Measurements from ENCODE around the gene STEAP1. TPM values are rescaled to one million over a fixed set of nuclear protein-coding genes. Genes with fewer than 3 reads are reported as not detected.

STEAP1 gene
- total RNA-seq, 1 donor from 2014 or later: 1.0 TPM

- Mint-ChIP-seq H3K36me3 (ENCODE audit: low read depth, unreplicated experiment) (no peaks in the 10 kb centered on the region), H3K9me3 (ENCODE audit: unreplicated experiment) (no peaks in the 10 kb centered on the region), H3K27ac (ENCODE audit: unreplicated experiment) (no peak overlapping the region), H3K27me3 (ENCODE audit: unreplicated experiment) (peaks cover 4% of the 10 kb centered on the region), H3K4me1 (ENCODE audit: unreplicated experiment) (no peaks in the 10 kb centered on the region), H3K4me3 (ENCODE audit: unreplicated experiment) (no peak overlapping the region)
- TF ChIP-seq, protein P1, sequence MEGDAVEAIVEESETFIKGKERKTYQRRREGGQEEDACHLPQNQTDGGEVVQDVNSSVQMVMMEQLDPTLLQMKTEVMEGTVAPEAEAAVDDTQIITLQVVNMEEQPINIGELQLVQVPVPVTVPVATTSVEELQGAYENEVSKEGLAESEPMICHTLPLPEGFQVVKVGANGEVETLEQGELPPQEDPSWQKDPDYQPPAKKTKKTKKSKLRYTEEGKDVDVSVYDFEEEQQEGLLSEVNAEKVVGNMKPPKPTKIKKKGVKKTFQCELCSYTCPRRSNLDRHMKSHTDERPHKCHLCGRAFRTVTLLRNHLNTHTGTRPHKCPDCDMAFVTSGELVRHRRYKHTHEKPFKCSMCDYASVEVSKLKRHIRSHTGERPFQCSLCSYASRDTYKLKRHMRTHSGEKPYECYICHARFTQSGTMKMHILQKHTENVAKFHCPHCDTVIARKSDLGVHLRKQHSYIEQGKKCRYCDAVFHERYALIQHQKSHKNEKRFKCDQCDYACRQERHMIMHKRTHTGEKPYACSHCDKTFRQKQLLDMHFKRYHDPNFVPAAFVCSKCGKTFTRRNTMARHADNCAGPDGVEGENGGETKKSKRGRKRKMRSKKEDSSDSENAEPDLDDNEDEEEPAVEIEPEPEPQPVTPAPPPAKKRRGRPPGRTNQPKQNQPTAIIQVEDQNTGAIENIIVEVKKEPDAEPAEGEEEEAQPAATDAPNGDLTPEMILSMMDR (IDR thresholded peaks at IDR 0.05; ENCODE audit: unreplicated experiment): no peak
- DNase-seq (ENCODE audit: low spot score): no peak
Observed at GRCh38 chr7:90176195-90176594, 21.9 kb downstream of the STEAP1 start.

GRCh38 chr7:90178166-90178565, 23.9 kb downstream of the STEAP1 start:
- TF ChIP-seq, protein P1 (IDR thresholded peaks at IDR 0.05; ENCODE audit: unreplicated experiment): no peak
- DNase-seq (ENCODE audit: low spot score): no peak
- Mint-ChIP-seq H3K4me1 (ENCODE audit: unreplicated experiment) (no peaks in the 10 kb centered on the region), H3K27me3 (ENCODE audit: unreplicated experiment) (peaks cover 3% of the 10 kb centered on the region), H3K27ac (ENCODE audit: unreplicated experiment) (no peak overlapping the region), H3K4me3 (ENCODE audit: unreplicated experiment) (no peak overlapping the region), H3K36me3 (ENCODE audit: low read depth, unreplicated experiment) (no peaks in the 10 kb centered on the region), H3K9me3 (ENCODE audit: unreplicated experiment) (no peaks in the 10 kb centered on the region)

DNA sequence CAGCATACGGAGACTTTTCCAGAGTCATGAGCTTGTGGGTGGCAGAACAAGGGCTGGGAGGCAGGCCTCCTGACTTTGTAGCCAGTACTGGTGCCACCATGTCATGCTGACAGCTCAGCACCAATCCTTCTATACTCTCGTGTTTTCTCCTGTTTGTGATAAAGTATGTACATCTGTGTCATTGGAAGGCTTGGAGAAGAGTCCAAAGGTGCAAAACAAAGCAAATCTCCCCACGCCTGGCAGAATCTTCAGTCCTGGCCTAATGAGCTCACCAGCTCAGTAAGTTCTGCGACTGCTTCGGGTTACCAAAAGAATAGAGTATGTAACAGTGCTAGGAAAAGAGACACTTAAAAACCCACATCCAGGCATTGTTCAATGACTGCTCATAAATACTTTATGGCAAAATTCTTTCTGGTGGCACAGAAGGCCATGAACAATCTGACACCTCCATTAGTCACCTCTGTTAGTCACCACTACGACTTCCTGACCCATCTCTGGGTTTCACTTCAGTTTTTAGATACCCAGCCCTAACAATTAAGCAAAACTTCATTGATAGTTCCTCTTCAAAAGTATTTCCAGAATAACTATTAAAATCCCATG, 24.5 kb downstream of the STEAP1 start:
- no peaks in the 10 kb centered on the region for H3K4me1 Mint-ChIP-seq (ENCODE audit: unreplicated experiment)
- H3K4me3 Mint-ChIP-seq (ENCODE audit: unreplicated experiment): no peak overlapping the region
- DNase-seq (ENCODE audit: low spot score): no peak
- TF ChIP-seq, protein P1 (IDR thresholded peaks at IDR 0.05; ENCODE audit: unreplicated experiment): no peak
- peaks cover 3% of the 10 kb centered on the region for H3K27me3 Mint-ChIP-seq (ENCODE audit: unreplicated experiment)
- no peaks in the 10 kb centered on the region for H3K9me3 Mint-ChIP-seq (ENCODE audit: unreplicated experiment)
- no peaks in the 10 kb centered on the region for H3K36me3 Mint-ChIP-seq (ENCODE audit: low read depth, unreplicated experiment)
- no peak overlapping the region for H3K27ac Mint-ChIP-seq (ENCODE audit: unreplicated experiment)

- Mint-ChIP-seq H3K9me3 (ENCODE audit: unreplicated experiment) (no peaks in the 10 kb centered on the region), H3K27ac (ENCODE audit: unreplicated experiment) (no peak overlapping the region), H3K27me3 (ENCODE audit: unreplicated experiment) (peaks cover 2% of the 10 kb centered on the region), H3K4me1 (ENCODE audit: unreplicated experiment) (no peaks in the 10 kb centered on the region), H3K4me3 (ENCODE audit: unreplicated experiment) (no peak overlapping the region), H3K36me3 (ENCODE audit: low read depth, unreplicated experiment) (no peaks in the 10 kb centered on the region)
- no peak for DNase-seq (ENCODE audit: low spot score)
- TF ChIP-seq, protein P1 (IDR thresholded peaks at IDR 0.05; ENCODE audit: unreplicated experiment): no peak
Observed at GRCh38 chr7:90180011-90180585, 25.8 kb downstream of the STEAP1 start.

DNA sequence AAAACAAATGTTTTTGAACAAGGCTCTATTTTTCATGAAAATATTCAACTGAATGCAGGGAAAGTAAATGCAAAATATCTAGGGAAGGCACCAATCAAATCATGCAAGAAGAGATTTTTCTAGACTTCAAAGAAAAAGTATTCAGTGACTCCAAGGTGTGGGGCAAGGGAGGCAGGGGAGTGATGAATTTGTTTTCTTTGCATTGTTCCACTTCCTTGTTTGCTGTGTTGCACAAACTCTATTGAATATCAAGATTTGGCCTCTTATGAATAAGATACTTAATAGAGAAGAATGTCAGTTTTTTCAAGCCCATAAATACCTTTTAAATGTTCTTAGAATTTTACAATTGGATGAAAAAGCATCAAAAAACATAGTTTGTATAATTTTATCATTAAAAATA, 26.4 kb downstream of the STEAP1 start:
- no peak overlapping the region for H3K27ac Mint-ChIP-seq (ENCODE audit: unreplicated experiment)
- DNase-seq (ENCODE audit: low spot score): no peak
- H3K4me1 Mint-ChIP-seq (ENCODE audit: unreplicated experiment): no peaks in the 10 kb centered on the region
- H3K9me3 Mint-ChIP-seq (ENCODE audit: unreplicated experiment): no peaks in the 10 kb centered on the region
- no peaks in the 10 kb centered on the region for H3K36me3 Mint-ChIP-seq (ENCODE audit: low read depth, unreplicated experiment)
- H3K4me3 Mint-ChIP-seq (ENCODE audit: unreplicated experiment): no peak overlapping the region
- TF ChIP-seq, protein P1 (IDR thresholded peaks at IDR 0.05; ENCODE audit: unreplicated experiment): no peak
- no peaks in the 10 kb centered on the region for H3K27me3 Mint-ChIP-seq (ENCODE audit: unreplicated experiment)
